ENCODE results near the gene NT5C3B.

GRCh38 chr17:41837761-41838538 is 1.9 kb upstream of the NT5C3B start, which contains the start of gene KLHL10:
- TF ChIP-seq, protein P1, sequence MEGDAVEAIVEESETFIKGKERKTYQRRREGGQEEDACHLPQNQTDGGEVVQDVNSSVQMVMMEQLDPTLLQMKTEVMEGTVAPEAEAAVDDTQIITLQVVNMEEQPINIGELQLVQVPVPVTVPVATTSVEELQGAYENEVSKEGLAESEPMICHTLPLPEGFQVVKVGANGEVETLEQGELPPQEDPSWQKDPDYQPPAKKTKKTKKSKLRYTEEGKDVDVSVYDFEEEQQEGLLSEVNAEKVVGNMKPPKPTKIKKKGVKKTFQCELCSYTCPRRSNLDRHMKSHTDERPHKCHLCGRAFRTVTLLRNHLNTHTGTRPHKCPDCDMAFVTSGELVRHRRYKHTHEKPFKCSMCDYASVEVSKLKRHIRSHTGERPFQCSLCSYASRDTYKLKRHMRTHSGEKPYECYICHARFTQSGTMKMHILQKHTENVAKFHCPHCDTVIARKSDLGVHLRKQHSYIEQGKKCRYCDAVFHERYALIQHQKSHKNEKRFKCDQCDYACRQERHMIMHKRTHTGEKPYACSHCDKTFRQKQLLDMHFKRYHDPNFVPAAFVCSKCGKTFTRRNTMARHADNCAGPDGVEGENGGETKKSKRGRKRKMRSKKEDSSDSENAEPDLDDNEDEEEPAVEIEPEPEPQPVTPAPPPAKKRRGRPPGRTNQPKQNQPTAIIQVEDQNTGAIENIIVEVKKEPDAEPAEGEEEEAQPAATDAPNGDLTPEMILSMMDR (IDR thresholded peaks at IDR 0.05) = no peak
- TF ChIP-seq EP300 (IDR thresholded peaks at IDR 0.05) = no peak
- no peak for TF ChIP-seq POLR2A (IDR thresholded peaks at IDR 0.05; ENCODE audit: low read depth)

Measured in esophagus muscularis mucosa (tissue), 4 donors.